Measurements from ENCODE around the gene ZNF366.

ZNF366 gene

DNA sequence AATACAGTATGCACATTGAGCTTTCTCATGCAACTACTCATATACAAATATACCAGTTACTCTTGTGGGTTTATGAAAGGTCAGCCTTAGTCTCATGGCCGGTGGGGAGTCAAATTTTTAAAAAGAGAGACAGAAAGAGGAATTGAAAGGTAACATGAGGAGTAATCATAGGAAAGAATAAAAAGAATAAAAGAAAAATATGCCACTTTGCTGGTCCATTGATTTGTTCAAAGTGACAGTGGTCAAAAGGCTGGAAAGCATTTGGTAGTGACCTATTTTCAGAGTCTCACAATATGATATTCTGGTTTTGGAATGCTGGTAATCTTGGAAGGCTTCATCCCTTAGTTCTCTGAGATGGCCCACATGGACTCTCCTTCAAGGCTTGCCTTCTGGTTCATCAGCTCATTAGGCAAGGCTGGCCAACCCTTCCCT is 67.0 kb downstream of the ZNF366 start (continued):
- TF ChIP-seq PATZ1 (CRISPR knock-in tag; IDR thresholded peaks at IDR 0.05; ENCODE audit: borderline replicate concordance), result no peak

- no peak for ATAC-seq
- TF ChIP-seq POU6F1 (CRISPR knock-in tag; IDR thresholded peaks at IDR 0.05; ENCODE audit: borderline replicate concordance, low read depth) (no peak), ZNF8 (CRISPR knock-in tag; IDR thresholded peaks at IDR 0.05) (no peak), TOX (CRISPR knock-in tag; IDR thresholded peaks at IDR 0.05; ENCODE audit: borderline replicate concordance) (no peak), ESRRG (CRISPR knock-in tag; IDR thresholded peaks at IDR 0.05) (no peak), PPARA (CRISPR knock-in tag; IDR thresholded peaks at IDR 0.05; ENCODE audit: borderline replicate concordance) (no peak), BACH2 (CRISPR knock-in tag; IDR thresholded peaks at IDR 0.05; ENCODE audit: borderline replicate concordance) (no peak), ZNF565 (CRISPR knock-in tag; conservative IDR thresholded peaks at IDR 0.05; ENCODE audit: low read depth) (no peak), ARNTL (CRISPR knock-in tag; IDR thresholded peaks at IDR 0.05; ENCODE audit: borderline replicate concordance, low read depth) (no peak), TSHZ2 (CRISPR knock-in tag; IDR thresholded peaks at IDR 0.05) (no peak), RARB (CRISPR knock-in tag; IDR thresholded peaks at IDR 0.05) (no peak), SNAI2 (CRISPR knock-in tag; IDR thresholded peaks at IDR 0.05) (no peak), ZFP30 (CRISPR knock-in tag; IDR thresholded peaks at IDR 0.05) (no peak), TCF4 (CRISPR knock-in tag; IDR thresholded peaks at IDR 0.05; ENCODE audit: borderline replicate concordance) (no peak), OSR1 (CRISPR knock-in tag; IDR thresholded peaks at IDR 0.05) (no peak), CSDC2 (CRISPR knock-in tag; IDR thresholded peaks at IDR 0.05) (no peak), ZC3H10 (CRISPR knock-in tag; IDR thresholded peaks at IDR 0.05) (no peak)
- TF ChIP-seq, protein P1, sequence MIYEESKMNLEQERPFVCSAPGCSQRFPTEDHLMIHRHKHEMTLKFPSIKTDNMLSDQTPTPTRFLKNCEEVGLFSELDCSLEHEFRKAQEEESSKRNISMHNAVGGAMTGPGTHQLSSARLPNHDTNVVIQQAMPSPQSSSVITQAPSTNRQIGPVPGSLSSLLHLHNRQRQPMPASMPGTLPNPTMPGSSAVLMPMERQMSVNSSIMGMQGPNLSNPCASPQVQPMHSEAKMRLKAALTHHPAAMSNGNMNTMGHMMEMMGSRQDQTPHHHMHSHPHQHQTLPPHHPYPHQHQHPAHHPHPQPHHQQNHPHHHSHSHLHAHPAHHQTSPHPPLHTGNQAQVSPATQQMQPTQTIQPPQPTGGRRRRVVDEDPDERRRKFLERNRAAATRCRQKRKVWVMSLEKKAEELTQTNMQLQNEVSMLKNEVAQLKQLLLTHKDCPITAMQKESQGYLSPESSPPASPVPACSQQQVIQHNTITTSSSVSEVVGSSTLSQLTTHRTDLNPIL (CRISPR knock-in tag; IDR thresholded peaks at IDR 0.05; ENCODE audit: low read depth), result no peak
- TF ChIP-seq, protein P2, sequence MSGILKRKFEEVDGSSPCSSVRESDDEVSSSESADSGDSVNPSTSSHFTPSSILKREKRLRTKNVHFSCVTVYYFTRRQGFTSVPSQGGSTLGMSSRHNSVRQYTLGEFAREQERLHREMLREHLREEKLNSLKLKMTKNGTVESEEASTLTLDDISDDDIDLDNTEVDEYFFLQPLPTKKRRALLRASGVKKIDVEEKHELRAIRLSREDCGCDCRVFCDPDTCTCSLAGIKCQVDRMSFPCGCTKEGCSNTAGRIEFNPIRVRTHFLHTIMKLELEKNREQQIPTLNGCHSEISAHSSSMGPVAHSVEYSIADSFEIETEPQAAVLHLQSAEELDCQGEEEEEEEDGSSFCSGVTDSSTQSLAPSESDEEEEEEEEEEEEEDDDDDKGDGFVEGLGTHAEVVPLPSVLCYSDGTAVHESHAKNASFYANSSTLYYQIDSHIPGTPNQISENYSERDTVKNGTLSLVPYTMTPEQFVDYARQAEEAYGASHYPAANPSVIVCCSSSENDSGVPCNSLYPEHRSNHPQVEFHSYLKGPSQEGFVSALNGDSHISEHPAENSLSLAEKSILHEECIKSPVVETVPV (CRISPR knock-in tag; IDR thresholded peaks at IDR 0.05), result no peak
Measured at GRCh38 chr5:72439192-72439591, 68.0 kb downstream of the ZNF366 start.

DNA sequence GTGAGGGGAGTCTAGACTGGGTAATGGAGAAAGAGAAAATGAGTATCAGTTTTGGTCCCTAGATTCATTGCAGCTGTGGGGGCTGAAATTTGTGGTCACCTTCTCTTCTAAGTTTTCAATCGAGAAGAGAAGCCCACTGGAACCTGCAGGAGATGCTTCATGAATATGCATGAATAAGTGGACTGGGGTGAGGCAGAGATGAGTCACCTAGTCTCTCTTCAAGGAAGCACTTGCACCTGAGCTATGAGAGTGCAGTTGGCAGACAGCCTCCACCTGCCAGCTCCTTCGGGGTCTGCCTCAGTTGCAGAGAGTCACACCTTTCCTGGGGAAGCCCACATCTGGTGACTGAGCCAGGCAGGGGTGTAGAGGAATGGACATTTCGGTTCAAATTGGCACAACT is 69.1 kb downstream of the ZNF366 start:
- ATAC-seq, result no peak
- TF ChIP-seq CSDC2 (CRISPR knock-in tag; IDR thresholded peaks at IDR 0.05), result no peak
- TF ChIP-seq TOX (CRISPR knock-in tag; IDR thresholded peaks at IDR 0.05; ENCODE audit: borderline replicate concordance), result no peak
- TF ChIP-seq TCF4 (CRISPR knock-in tag; IDR thresholded peaks at IDR 0.05; ENCODE audit: borderline replicate concordance), result no peak
- TF ChIP-seq GLIS3 (CRISPR knock-in tag; IDR thresholded peaks at IDR 0.05), result no peak
- no peak for TF ChIP-seq ZFP30 (CRISPR knock-in tag; IDR thresholded peaks at IDR 0.05)
- TF ChIP-seq POU6F1 (CRISPR knock-in tag; IDR thresholded peaks at IDR 0.05; ENCODE audit: borderline replicate concordance, low read depth), result no peak
- TF ChIP-seq PPARA (CRISPR knock-in tag; IDR thresholded peaks at IDR 0.05; ENCODE audit: borderline replicate concordance), result no peak

Measured in SK-N-SH treated with all-trans-retinoic acid at 6 μM for 48 hours (cell line).